Fibroblast of lung (primary cell): ENCODE measurements around the gene SPATA22.
"Not testable (repeated sequence)": the region's sequence is repeated elsewhere in the genome, so short reads cannot be mapped to it uniquely, and the experiment has no call there.

Source experiments
- EZH2 ChIP-seq: IDR thresholded peaks from 2 replicates; pipeline ENCODE4 v1.5.1; 2012; ENCODE audit warnings: low read length, control low read depth, mild to moderate bottlenecking; ENCODE audit errors: missing control alignments
- TF ChIP-seq, protein P1 (sequence below), 2 donors: IDR thresholded peaks in 1 of 2; conservative IDR thresholded peaks in 1 of 2; 1 replicate in 1 of 2; 2 replicates in 1 of 2; pipeline ENCODE4 v1.5.1; 2011 to 2012; ENCODE audit warnings: low read length in 2 of 2, control low read depth in 1 of 2, inconsistent platforms in 1 of 2, low read depth in 1 of 2, mild to moderate bottlenecking in 1 of 2

DNA sequence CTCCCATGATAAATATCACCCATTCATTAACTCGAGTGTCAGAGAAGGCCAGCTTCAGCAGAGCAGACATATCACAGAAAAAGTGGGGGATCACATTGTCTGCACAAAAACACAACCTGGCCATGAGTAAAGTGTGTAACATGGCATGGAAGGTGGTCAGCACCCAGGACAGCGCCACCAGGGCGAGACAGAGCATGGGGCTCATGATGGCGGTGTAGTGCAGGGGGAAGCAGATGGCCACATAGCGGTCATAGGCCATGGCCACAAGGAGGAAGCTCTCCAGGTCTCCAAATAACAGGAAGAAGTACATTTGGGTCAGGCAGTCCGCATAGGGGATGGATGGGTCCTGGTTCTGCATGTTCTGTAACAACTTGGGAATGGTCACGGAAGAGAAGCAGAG, 73.8 kb downstream of the SPATA22 start:
- TF ChIP-seq, protein P1, sequence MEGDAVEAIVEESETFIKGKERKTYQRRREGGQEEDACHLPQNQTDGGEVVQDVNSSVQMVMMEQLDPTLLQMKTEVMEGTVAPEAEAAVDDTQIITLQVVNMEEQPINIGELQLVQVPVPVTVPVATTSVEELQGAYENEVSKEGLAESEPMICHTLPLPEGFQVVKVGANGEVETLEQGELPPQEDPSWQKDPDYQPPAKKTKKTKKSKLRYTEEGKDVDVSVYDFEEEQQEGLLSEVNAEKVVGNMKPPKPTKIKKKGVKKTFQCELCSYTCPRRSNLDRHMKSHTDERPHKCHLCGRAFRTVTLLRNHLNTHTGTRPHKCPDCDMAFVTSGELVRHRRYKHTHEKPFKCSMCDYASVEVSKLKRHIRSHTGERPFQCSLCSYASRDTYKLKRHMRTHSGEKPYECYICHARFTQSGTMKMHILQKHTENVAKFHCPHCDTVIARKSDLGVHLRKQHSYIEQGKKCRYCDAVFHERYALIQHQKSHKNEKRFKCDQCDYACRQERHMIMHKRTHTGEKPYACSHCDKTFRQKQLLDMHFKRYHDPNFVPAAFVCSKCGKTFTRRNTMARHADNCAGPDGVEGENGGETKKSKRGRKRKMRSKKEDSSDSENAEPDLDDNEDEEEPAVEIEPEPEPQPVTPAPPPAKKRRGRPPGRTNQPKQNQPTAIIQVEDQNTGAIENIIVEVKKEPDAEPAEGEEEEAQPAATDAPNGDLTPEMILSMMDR (conservative IDR thresholded peaks at IDR 0.05 in 1 of 2, IDR thresholded peaks at IDR 0.05 in 1 of 2; ENCODE audit: low read depth in 1 of 2, low read length in 2 of 2) = not testable (repeated sequence)
- TF ChIP-seq EZH2 = not testable (repeated sequence)
